ENCODE results near the gene GDPGP1. TPM values are rescaled to one million over a fixed set of nuclear protein-coding genes. Genes with fewer than 3 reads are reported as not detected.
"Not testable (repeated sequence)": the region's sequence is repeated elsewhere in the genome, so short reads cannot be mapped to it uniquely, and the experiment has no call there.

The GDPGP1 gene
- total RNA-seq, 1 donor from 2014 or later: 9.9 TPM

GRCh38 chr15:90266485-90266884, 32.5 kb downstream of the GDPGP1 start:
- intact Hi-C loops (cut with micrococcal nuclease): loop anchor here (5.0 kb wide), 1 partner anchor 689 kb away; the partner anchor contains the start of gene TICRR
- Mint-ChIP-seq H3K9me3 (no peaks in the 10 kb centered on the region), H3K4me1 (peaks cover 34% of the 10 kb centered on the region), H3K27ac (peak overlapping the region; percentile 97), H3K27me3 (no peaks in the 10 kb centered on the region), H3K4me3 (peak overlapping the region; percentile 94), H3K36me3 (ENCODE audit: low read depth) (peaks cover 41% of the 10 kb centered on the region)
- peak; percentile 68 for DNase-seq

DNA sequence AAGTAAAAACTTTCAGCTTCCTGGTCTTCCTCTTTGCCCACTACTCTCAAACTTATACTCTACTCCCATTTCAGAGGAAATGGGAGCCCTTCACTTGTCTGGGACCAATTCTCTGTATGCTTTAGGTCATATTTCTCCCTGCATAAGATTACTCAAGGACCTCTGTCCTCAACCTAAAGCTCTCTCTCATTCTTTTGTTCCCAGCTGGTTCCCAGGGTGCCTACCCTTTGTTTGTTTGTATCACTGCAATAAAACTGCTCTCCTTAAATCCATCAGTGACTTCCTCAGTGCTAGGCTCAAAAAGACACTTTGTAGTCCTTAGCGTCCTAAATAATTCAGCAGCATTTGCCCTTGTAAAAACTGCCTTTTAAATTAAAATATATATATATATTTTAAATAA, 34.4 kb downstream of the GDPGP1 start:
- Mint-ChIP-seq H3K9me3 (no peaks in the 10 kb centered on the region), H3K4me1 (peaks cover 46% of the 10 kb centered on the region), H3K27me3 (no peaks in the 10 kb centered on the region), H3K4me3 (peak overlapping the region; percentile 94), H3K27ac (no peak overlapping the region), H3K36me3 (ENCODE audit: low read depth) (peaks cover 52% of the 10 kb centered on the region)
- intact Hi-C loops (cut with micrococcal nuclease): loop anchor here (5.0 kb wide), 1 partner anchor 691 kb away; the partner anchor contains the start of gene TICRR
- no peak for DNase-seq

- Mint-ChIP-seq H3K4me1 (peaks cover 37% of the 10 kb centered on the region), H3K4me3 (no peak overlapping the region), H3K27me3 (no peaks in the 10 kb centered on the region), H3K27ac (no peak overlapping the region), H3K36me3 (ENCODE audit: low read depth) (peaks cover 60% of the 10 kb centered on the region), H3K9me3 (no peaks in the 10 kb centered on the region)
- intact Hi-C loops (cut with micrococcal nuclease): no loop called here
- no peak for DNase-seq
Observed at GRCh38 chr15:90270502-90271150, 36.6 kb downstream of the GDPGP1 start.

DNA sequence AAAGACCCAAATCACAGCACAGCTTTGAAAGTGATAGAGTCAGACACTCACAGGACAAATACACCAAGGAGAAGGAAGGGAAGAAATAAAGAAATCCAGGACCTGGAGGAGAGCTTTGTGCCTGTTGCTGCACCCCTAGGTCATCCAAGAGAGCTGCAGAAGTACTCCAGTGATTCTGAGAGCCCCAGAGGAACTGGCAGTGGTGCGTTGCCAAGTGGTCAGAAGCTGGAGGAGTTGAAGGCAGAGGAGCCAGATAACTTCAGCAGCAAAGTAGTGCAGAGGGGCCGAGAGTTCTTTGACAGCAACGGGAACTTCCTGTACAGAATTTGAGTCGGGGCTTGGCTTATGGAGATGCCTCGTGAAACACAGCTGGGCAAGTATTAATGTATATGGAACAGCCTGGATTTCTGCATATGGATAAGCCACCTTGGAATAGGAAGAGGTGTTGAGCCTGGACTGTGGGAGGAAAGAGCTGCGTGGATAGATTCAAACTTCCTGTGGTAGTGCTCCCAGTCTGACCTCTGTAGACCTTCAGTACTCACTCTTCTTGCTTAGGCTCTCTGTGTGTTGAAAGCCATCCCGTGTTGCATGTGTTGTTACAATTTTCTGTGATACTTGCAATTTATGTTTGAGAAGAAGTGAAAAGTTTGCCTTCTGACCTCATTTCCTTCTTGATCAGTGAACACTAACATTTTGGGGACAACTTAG, 37.6 kb downstream of the GDPGP1 start:
- intact Hi-C loops (cut with micrococcal nuclease): no loop called here
- Mint-ChIP-seq H3K4me3 (no peak overlapping the region), H3K27me3 (no peaks in the 10 kb centered on the region), H3K9me3 (no peaks in the 10 kb centered on the region), H3K4me1 (peaks cover 35% of the 10 kb centered on the region), H3K36me3 (ENCODE audit: low read depth) (peaks cover 56% of the 10 kb centered on the region), H3K27ac (no peak overlapping the region)
- no peak for DNase-seq

GRCh38 chr15:90278467-90278866, 44.5 kb downstream of the GDPGP1 start:
- H3K27ac Mint-ChIP-seq; H3K4me1 Mint-ChIP-seq; H3K4me3 Mint-ChIP-seq; H3K36me3 Mint-ChIP-seq (ENCODE audit: low read depth); H3K9me3 Mint-ChIP-seq; H3K27me3 Mint-ChIP-seq; intact Hi-C loops (cut with micrococcal nuclease); DNase-seq: not testable (repeated sequence)

DNA sequence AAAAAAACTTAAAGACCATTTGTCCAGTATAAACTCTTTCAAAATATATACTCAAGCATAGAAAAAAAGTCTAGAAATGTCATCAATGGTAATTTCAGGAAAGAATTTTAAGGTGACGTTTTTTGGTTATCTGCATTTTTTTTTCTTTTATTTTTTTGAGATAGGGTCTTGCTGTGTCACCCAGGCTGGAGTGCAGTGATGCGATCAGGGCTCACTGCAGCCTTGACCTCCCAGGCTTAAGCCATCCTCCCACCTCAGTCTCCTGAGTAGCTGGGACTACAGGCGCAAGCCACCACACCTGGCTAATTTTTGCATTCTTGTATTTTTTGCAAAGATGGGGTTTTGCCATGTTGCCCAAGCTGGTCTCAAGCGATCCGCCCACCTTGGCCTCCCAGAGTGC, 46.7 kb downstream of the GDPGP1 start:
- H3K4me3 Mint-ChIP-seq; intact Hi-C loops (cut with micrococcal nuclease); H3K27me3 Mint-ChIP-seq; H3K4me1 Mint-ChIP-seq; DNase-seq; H3K9me3 Mint-ChIP-seq; H3K36me3 Mint-ChIP-seq (ENCODE audit: low read depth); H3K27ac Mint-ChIP-seq: not testable (repeated sequence)

DNA sequence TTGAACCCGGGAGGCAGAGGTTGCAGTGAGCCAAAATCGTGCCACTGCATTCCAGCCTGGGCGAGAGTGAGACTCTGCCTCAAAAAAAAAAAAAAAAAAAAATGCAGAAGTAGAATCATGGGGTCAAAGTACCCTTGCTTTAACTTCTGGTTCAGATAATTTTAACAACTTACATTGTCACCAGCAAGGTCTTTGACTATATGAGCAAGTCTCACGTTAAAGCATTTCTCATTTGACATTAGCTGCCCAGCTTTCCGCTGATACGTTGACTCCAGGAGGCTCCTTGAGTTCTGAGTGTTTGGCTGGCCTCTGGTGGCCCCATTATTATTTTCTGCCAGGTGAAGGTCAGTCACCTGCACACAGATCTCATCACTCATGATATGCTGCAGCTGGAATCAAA, 47.6 kb downstream of the GDPGP1 start:
- H3K4me1 Mint-ChIP-seq; H3K27ac Mint-ChIP-seq; intact Hi-C loops (cut with micrococcal nuclease); DNase-seq; H3K27me3 Mint-ChIP-seq; H3K36me3 Mint-ChIP-seq (ENCODE audit: low read depth); H3K9me3 Mint-ChIP-seq; H3K4me3 Mint-ChIP-seq: not testable (repeated sequence)

- intact Hi-C loops (cut with micrococcal nuclease): loop anchor here (5.0 kb wide), 1 partner anchor 144 kb away; no protein-coding TSS in a partner anchor
- no peaks in the 10 kb centered on the region for H3K4me1 Mint-ChIP-seq
- no peak overlapping the region for H3K27ac Mint-ChIP-seq
- no peak overlapping the region for H3K4me3 Mint-ChIP-seq
- H3K36me3 Mint-ChIP-seq (ENCODE audit: low read depth): no peaks in the 10 kb centered on the region
- peak; percentile 79 for DNase-seq
- no peaks in the 10 kb centered on the region for H3K9me3 Mint-ChIP-seq
- no peaks in the 10 kb centered on the region for H3K27me3 Mint-ChIP-seq
Observed at GRCh38 chr15:90286678-90287077, 52.7 kb downstream of the GDPGP1 start.

- no peaks in the 10 kb centered on the region for H3K27me3 Mint-ChIP-seq
- no peak for DNase-seq
- H3K36me3 Mint-ChIP-seq (ENCODE audit: low read depth): no peaks in the 10 kb centered on the region
- no peaks in the 10 kb centered on the region for H3K9me3 Mint-ChIP-seq
- H3K4me1 Mint-ChIP-seq: no peaks in the 10 kb centered on the region
- H3K27ac Mint-ChIP-seq: no peak overlapping the region
- no peak overlapping the region for H3K4me3 Mint-ChIP-seq
- intact Hi-C loops (cut with micrococcal nuclease): loop anchor here (5.0 kb wide), 1 partner anchor 145 kb away; no protein-coding TSS in a partner anchor
Observed at GRCh38 chr15:90287101-90287500, 53.1 kb downstream of the GDPGP1 start.

DNA sequence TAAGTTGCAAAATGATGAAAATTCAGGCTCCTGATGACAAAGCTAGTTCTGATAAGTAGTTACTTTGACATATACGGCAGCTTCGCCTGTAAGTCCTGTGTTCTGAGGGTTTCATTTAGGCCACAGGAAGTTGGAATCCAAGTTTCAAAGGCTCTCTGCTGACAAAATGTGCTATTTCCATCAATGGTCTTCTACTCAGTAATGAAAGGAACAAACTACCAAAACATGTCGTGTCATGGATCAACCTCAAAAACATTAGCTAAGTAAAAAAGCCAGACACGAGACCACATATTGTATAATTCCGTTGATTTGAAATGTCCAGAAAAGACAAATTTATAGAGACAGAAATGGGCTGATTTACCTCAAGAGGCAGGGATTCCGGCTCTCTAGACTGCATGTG, 53.9 kb downstream of the GDPGP1 start:
- no peak overlapping the region for H3K4me3 Mint-ChIP-seq

GRCh38 chr15:90291679-90292356, 57.8 kb downstream of the GDPGP1 start:
- Mint-ChIP-seq H3K4me1 (peaks cover 7% of the 10 kb centered on the region), H3K36me3 (ENCODE audit: low read depth) (no peaks in the 10 kb centered on the region), H3K27ac (no peak overlapping the region), H3K4me3 (no peak overlapping the region), H3K9me3 (no peaks in the 10 kb centered on the region), H3K27me3 (peaks cover 9% of the 10 kb centered on the region)
- intact Hi-C loops (cut with micrococcal nuclease): no loop called here
- peak; percentile 74 for DNase-seq

More for the DNA sequence above, 53.9 kb downstream of the GDPGP1 start:
- no peaks in the 10 kb centered on the region for H3K9me3 Mint-ChIP-seq
- H3K27me3 Mint-ChIP-seq: no peaks in the 10 kb centered on the region
- no peaks in the 10 kb centered on the region for H3K4me1 Mint-ChIP-seq
- no peaks in the 10 kb centered on the region for H3K36me3 Mint-ChIP-seq (ENCODE audit: low read depth)
- intact Hi-C loops (cut with micrococcal nuclease): loop anchor here (5.0 kb wide), 1 partner anchor 146 kb away; no protein-coding TSS in a partner anchor
- H3K27ac Mint-ChIP-seq: no peak overlapping the region
- DNase-seq: no peak

DNA sequence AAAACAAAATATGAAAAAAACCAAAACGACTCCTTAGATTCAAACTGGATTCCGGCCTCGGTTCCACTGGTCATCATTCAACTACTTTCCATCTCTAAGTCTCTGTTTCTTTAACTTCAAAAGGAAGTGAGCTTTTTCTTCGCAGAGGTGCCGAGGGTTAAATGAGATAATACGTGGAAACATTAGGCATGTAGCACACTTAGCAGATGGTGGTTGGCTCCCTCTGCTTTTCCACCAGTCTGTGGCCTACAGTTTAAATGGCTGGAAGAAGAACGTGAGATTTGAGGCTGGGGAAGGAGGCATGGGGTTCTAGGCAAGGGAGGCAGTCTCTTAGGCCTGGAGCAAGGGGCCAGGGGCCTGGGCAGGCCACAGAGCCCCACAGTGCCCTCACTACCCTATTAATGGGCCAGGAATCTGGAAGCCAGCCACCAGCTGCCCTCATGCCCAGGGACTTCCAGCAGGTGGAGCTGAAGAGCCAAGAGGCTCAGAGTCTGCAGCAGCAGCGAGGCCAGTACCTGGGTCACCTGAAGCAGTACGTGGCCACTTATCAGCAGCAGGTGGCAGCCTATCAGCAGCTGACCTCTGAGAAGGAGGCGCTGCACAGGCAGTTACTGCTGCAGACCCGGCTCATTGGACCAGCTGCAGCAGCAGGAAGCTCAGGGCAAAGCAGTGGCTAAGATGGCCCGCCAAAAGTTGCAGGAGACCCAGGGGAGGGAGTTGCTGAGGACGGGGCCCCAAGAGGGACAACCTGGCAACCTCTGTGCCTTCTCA, 59.2 kb downstream of the GDPGP1 start:
- H3K27ac Mint-ChIP-seq; intact Hi-C loops (cut with micrococcal nuclease); H3K4me3 Mint-ChIP-seq; H3K36me3 Mint-ChIP-seq (ENCODE audit: low read depth); H3K9me3 Mint-ChIP-seq: not testable (repeated sequence)
- peak; percentile 94 for DNase-seq
- Mint-ChIP-seq H3K27me3 (peaks cover 12% of the 10 kb centered on the region), H3K4me1 (peaks cover 10% of the 10 kb centered on the region)

DNA sequence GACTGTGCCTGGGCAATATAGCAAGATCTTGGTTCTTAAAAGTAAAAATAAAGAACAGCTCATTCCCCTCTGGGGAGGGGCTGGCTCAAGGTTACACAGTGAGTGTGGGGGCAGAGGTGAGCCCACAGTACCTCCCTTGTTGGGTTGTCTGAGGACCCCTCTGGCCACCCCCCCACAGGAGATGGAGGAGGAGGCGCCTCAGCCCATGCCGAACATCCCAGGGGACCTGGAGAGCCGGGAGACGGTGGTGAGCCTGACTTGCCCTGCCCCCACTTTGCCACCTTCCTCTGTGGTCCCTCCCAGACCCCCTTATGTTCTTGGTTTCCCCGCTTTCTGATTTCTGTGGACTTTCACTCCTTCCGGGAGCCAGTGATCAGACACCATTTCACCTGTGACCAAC, 60.1 kb downstream of the GDPGP1 start:
- Mint-ChIP-seq H3K36me3 (ENCODE audit: low read depth) (no peaks in the 10 kb centered on the region), H3K9me3 (no peaks in the 10 kb centered on the region), H3K27ac (no peak overlapping the region), H3K4me3 (no peak overlapping the region), H3K27me3 (peaks cover 12% of the 10 kb centered on the region), H3K4me1 (peaks cover 10% of the 10 kb centered on the region)
- intact Hi-C loops (cut with micrococcal nuclease): no loop called here
- no peak for DNase-seq
